ENCODE results near the gene ARMC7. TPM values are rescaled to one million over a fixed set of nuclear protein-coding genes. Genes with fewer than 3 reads are reported as not detected.
"Not testable (repeated sequence)": the region's sequence is repeated elsewhere in the genome, so short reads cannot be mapped to it uniquely, and the experiment has no call there.

ARMC7 gene
- total RNA-seq, 1 experiment from 2014 or later: 5.4 TPM

DNA sequence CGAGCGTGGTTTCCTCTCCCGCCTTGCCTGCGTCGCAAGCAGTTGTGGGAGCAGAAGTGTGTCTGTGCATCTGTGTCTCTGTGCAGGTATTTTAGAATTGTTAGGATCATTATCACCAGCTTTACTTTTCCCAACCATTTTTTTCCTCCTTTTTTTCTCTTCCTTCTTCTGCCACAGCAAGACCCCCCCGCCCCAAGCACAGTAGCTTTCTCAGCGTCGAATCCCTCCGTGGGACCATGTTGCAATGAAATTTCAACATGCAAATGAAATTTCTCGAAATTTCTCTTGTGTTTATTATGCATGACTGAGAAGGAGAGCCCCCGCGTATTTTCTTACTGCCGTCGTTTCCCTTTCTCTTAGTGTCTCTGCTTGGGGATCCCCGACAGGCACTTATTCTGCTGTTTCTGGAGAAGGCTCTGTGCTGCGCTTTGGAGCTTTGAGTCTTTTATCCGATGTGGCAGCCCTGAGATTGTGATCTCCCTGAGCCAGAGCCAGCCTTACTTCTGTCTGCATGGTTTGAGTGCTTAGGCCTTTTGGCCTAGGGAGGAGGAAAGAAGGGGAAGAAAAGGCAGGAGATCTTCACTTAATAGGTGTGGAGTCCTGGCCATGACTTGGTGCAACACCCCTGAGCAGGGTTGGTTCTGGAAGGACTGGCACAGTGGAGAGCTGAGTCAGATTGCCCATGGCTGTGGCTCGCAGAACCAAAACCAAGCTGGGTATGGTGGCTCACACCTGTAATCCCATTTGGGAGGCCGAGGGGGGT, 5.0 kb downstream of the ARMC7 start:
- in situ Hi-C loops (cut with HindIII; ENCODE audit: low pct_unique_long_range_greater_than_20kb, low sequenced_read_pairs): no loop called here
- DNase-seq (ENCODE audit: low read depth, low spot score): no peak

DNA sequence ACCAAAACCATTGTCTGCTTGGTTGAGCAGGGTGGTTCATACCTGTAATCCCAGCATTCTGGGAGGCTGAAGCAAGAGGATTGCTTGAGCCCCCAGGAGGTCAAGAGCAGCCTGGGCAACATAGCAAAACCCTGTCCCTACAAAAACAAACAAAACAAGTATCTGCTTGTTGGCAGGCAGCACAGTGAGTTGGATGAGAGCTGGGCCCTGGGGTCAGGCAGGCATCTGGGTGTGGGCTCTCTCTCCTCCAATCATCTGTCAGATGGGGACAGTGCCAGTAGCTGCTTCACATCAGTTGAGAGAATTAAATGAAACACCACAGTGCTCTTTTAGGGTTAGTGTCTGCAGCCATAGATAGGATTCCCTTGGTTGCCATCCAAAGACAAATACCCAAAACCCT, 5.8 kb downstream of the ARMC7 start:
- in situ Hi-C loops (cut with HindIII; ENCODE audit: low pct_unique_long_range_greater_than_20kb, low sequenced_read_pairs): no loop called here
- no peak for DNase-seq (ENCODE audit: low read depth, low spot score)

DNA sequence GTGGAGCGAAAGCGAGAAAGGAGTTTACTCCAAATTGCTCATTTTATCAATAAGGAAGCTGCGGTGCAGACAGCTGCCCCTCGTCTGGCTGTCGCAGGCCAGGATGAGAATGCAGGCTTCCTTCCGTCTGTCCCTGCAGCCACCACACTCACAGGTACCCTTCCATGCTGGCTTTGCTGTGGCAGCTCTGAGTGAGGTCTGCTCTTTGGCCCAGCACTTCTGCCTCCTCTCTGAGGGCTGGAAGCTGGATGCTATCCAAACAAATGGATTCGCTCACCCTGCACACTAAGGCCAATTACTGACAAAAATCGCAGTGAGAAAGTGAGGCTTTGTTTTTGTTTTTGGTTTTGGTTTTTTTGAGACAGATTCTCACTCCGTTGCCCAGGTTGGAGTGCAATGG, 7.0 kb downstream of the ARMC7 start:
- DNase-seq (ENCODE audit: low read depth, low spot score): no peak
- in situ Hi-C loops (cut with HindIII; ENCODE audit: low pct_unique_long_range_greater_than_20kb, low sequenced_read_pairs): no loop called here

- DNase-seq (ENCODE audit: low read depth, low spot score): no peak
- in situ Hi-C loops (cut with HindIII; ENCODE audit: low pct_unique_long_range_greater_than_20kb, low sequenced_read_pairs): no loop called here
These were observed 8.5 kb downstream of the ARMC7 start for GRCh38 chr17:75118307-75118706.

GRCh38 chr17:75124041-75124818, 14.5 kb downstream of the ARMC7 start:
- DNase-seq (ENCODE audit: low read depth, low spot score): no peak
- in situ Hi-C loops (cut with HindIII; ENCODE audit: low pct_unique_long_range_greater_than_20kb, low sequenced_read_pairs): no loop called here

DNA sequence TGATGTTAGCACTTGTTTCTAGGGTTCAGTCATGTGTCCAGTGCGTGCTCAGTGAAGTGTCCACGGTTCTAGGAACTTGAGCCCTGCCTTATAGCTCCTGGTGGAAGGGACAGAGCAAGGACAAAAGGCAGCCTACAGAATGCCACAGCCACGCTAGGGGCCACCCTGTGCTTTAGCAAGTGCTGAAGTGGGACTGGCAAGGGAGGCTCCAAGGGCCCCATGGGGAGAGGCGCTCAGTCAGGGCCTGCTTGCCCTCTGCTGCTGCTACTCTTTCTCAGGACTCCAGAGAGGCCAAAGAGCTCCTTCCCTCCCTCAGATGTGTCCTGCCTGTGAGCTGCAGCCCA, 15.0 kb downstream of the ARMC7 start:
- no peak for DNase-seq (ENCODE audit: low read depth, low spot score)
- in situ Hi-C loops (cut with HindIII; ENCODE audit: low pct_unique_long_range_greater_than_20kb, low sequenced_read_pairs): no loop called here

DNA sequence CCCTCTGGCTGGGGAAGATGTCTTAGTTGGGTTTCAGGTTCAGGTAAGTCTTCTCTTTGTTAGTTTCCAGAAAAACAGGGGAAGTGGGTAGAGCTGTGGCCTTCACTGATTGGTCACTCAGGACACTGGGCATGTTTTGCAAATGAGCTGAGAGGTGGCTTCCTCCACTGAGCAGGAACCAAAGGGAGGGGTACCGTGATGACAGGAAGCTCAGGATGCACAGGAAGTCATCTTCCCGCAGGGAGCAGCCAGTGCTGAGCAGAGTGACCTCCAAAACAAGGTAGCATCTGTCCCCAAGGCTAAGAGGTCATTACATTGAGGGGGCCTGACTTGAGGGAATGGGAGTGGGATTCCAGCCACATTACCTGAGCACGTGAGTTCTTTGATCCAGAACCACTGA, 16.2 kb downstream of the ARMC7 start:
- in situ Hi-C loops (cut with HindIII; ENCODE audit: low pct_unique_long_range_greater_than_20kb, low sequenced_read_pairs): no loop called here
- no peak for DNase-seq (ENCODE audit: low read depth, low spot score)

DNA sequence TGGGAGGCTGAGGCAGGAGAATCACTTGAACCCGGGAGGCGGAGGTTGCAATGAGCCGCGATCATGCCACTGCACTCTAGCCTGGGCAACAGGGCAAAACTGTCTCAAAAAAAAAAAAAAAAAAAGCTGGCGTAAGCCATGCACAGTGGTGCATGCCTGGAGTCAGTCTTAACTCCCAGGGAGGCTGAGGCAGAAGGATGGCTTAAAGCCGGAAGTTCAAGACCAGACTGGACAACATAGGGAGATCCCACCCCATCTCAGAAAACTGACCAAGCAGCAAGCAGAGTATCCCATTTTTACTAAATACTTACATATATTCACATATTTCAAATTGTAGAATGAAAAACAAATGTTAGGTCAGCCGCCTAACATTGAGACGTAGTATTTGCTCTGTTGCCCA, 17.2 kb downstream of the ARMC7 start:
- no peak for DNase-seq (ENCODE audit: low read depth, low spot score)
- in situ Hi-C loops (cut with HindIII; ENCODE audit: low pct_unique_long_range_greater_than_20kb, low sequenced_read_pairs): no loop called here

GRCh38 chr17:75127936-75128335, 18.2 kb downstream of the ARMC7 start:
- in situ Hi-C loops (cut with HindIII; ENCODE audit: low pct_unique_long_range_greater_than_20kb, low sequenced_read_pairs); DNase-seq (ENCODE audit: low read depth, low spot score): not testable (repeated sequence)

- in situ Hi-C loops (cut with HindIII; ENCODE audit: low pct_unique_long_range_greater_than_20kb, low sequenced_read_pairs): no loop called here
- DNase-seq (ENCODE audit: low read depth, low spot score): no peak
These were observed 19.1 kb downstream of the ARMC7 start for GRCh38 chr17:75128694-75129505.

GRCh38 chr17:75129576-75129975, 19.8 kb downstream of the ARMC7 start:
- DNase-seq (ENCODE audit: low read depth, low spot score): no peak
- in situ Hi-C loops (cut with HindIII; ENCODE audit: low pct_unique_long_range_greater_than_20kb, low sequenced_read_pairs): no loop called here

- no peak for DNase-seq (ENCODE audit: low read depth, low spot score)
- in situ Hi-C loops (cut with HindIII; ENCODE audit: low pct_unique_long_range_greater_than_20kb, low sequenced_read_pairs): no loop called here
These were observed 20.4 kb downstream of the ARMC7 start for GRCh38 chr17:75130059-75130631.

DNA sequence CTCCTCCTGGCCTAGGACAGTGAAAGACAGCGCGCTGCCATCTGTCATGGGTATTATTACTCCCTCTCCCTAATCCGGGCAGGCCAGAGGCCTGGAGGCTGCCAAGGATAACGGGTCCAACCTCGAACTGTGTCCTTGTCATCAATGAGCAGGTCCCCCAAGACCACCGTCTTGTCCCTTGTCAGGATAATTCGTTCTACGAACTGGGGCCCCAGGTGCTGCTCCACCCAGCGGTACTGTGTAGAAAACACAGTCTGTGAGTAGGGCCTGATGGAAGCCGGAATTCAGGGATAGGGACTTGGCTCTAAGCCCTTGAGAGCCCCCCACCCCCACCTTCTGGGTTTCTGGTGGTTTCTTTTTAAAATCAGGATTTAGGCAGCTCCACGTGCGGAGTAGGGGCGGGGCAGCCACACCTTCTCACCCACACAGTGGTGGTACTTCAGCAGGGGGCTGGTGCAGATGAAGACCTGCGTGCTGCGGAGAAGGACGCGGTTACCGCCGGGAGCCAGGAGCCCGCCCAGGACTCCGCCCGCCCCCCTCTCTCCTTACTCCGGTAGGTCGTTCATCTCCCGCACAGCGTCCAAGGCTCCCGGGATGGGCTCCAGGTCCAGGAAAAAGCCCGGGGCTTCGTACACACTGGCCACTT, 21.0 kb downstream of the ARMC7 start:
- DNase-seq (ENCODE audit: low read depth, low spot score): peak; percentile 81
- in situ Hi-C loops (cut with HindIII; ENCODE audit: low pct_unique_long_range_greater_than_20kb, low sequenced_read_pairs): no loop called here

GRCh38 chr17:75131278-75132017, 21.7 kb downstream of the ARMC7 start, which contains the start of gene NT5C:
Gene NT5C (minus strand): TSS chr17:75131742. CDS start chr17:75131707, 35 bp downstream.
- in situ Hi-C loops (cut with HindIII; ENCODE audit: low pct_unique_long_range_greater_than_20kb, low sequenced_read_pairs): no loop called here
- peak; percentile 77 for DNase-seq (ENCODE audit: low read depth, low spot score)

DNA sequence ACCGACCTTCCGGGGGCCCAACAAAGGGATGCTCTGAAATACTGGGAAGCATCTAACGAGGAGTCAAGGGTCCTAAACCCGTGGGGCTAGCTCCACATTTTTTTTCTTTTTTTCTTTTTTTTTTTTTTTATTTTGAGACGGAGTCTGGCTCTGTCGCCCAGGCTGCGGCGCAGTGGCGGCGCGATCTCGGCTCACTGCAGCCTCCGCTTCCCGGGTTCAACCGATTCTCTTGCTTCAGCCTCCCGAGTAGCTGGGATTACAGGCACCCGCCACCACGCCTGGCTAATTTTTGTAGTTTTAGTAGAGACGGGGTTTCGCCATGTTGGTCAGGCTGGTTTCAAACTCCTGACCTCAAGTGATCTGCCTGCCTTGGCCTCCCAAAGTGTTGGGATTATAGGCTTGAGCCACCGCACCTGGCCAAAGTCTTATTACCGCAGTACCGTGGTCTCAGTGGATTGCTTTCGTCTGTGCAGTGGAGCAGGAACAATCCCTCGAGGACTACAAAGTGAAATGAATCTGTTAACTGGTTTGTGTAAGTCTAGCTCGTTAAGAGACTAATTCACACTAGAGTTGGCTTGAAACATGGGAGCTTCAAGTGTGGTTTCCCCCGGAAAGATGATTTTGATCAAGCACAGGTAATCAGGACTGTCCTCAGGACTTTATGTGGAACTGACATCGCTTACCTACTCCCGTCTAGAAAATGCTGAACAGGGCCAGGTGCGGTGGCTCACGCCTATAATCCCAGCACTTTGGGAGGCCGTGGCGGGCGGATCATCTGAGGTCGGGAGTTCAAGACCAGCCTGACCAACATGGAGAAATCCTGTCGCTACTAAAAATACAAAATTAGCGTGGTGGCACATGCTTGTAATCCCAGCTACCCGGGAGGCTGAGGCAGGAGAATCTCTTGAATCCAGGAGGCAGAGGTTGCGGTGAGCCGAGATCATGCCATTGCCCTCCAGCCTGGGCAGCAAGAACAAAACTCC, 22.5 kb downstream of the ARMC7 start:
- in situ Hi-C loops (cut with HindIII; ENCODE audit: low pct_unique_long_range_greater_than_20kb, low sequenced_read_pairs); DNase-seq (ENCODE audit: low read depth, low spot score): not testable (repeated sequence)

GRCh38 chr17:75133001-75133400, 23.2 kb downstream of the ARMC7 start:
- no peak for DNase-seq (ENCODE audit: low read depth, low spot score)
- in situ Hi-C loops (cut with HindIII; ENCODE audit: low pct_unique_long_range_greater_than_20kb, low sequenced_read_pairs): no loop called here

Measured in SK-MEL-5 (cell line).